ENCODE measurements around the gene SF3B4. TPM values are rescaled to one million over a fixed set of nuclear protein-coding genes. Genes with fewer than 3 reads are reported as not detected.

The SF3B4 gene
- total and polyA plus RNA-seq, 2 of the 13 experiments (the other 11 are each of a cell fraction or from before 2014, with no cell fraction given) = 13.8 to 14.8 TPM

DNA sequence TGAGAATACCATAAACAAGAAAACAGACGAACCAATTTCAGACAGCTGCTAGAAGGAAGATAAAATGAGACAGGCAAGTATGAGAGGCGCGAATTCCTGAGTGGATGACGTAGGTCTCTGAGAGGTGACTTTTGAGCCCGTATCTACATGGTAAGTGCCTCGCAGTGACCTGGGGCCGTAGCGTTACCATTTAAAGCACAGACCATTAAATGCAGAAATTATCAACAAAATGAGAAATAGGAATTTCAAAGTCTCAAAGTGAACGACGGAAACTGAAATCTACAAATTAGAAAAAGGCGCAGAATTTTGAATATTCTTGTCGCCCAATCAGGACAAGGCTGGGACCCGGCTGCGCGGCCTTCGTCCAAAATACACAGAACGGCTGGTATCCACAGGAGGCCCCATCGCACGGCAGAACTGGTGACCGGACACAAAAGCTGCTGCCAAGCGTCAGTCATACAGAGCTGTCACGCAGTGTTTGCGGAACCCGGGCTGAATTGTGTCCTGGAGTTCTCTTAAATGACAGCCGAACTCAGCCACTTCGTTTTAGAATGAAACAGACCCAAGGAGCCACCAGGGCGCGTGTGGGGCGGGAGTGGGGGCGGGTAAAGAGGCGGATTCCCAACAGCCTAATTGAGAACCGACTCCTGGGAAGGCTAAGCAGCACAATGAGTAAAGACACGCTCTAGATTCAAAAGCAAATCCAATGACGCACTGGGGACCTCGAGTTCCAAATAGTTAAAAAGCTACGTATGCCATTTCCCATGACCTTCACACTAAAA, 42.1 kb downstream of the SF3B4 start (continued):
- TF ChIP-seq MTF1 (CRISPR knock-in tag; IDR thresholded peaks at IDR 0.05) (0 out of 2 replicates have a peak, but pooled peaks have one; percentile 4), ZNF770 (CRISPR knock-in tag; IDR thresholded peaks at IDR 0.05) (0 out of 2 replicates have a peak, but pooled peaks have one; percentile 4), ZSCAN25 (CRISPR knock-in tag; IDR thresholded peaks at IDR 0.05) (0 out of 2 replicates have a peak, but pooled peaks have one; percentile 24), NKX3-1 (CRISPR knock-in tag; IDR thresholded peaks at IDR 0.05) (no peak), GABPA (IDR thresholded peaks at IDR 0.05; ENCODE audit: low read depth, low read length) (no peak), GABPA (CRISPR knock-in tag; IDR thresholded peaks at IDR 0.05; ENCODE audit: low read depth) (0 out of 2 replicates have a peak, but pooled peaks have one; percentile 8), SSRP1 (CRISPR knock-in tag; IDR thresholded peaks at IDR 0.05) (no peak; the same call in 1 of the 2 replicates), KDM5B (CRISPR knock-in tag; IDR thresholded peaks at IDR 0.05; ENCODE audit: borderline replicate concordance) (no peak), CBX5 (CRISPR knock-in tag; IDR thresholded peaks at IDR 0.05; ENCODE audit: borderline replicate concordance) (0 out of 2 replicates have a peak, but pooled peaks have one; percentile 11), ZSCAN12 (CRISPR knock-in tag; IDR thresholded peaks at IDR 0.05) (0 out of 2 replicates have a peak, but pooled peaks have one; percentile 17), REL (CRISPR knock-in tag; conservative IDR thresholded peaks at IDR 0.05) (0 out of 2 replicates have a peak, but pooled peaks have one; percentile 42), MED1 (CRISPR knock-in tag; IDR thresholded peaks at IDR 0.05) (peak; percentile 58; the same call in 1 of the 2 replicates), ZNF501 (CRISPR knock-in tag; IDR thresholded peaks at IDR 0.05) (peak; percentile 45), KDM3A (CRISPR knock-in tag; IDR thresholded peaks at IDR 0.05; ENCODE audit: low read depth) (no peak), NFIB (CRISPR knock-in tag; IDR thresholded peaks at IDR 0.05; ENCODE audit: borderline replicate concordance) (no peak), ZBTB38 (CRISPR knock-in tag; IDR thresholded peaks at IDR 0.05) (no peak), ESRRA (CRISPR knock-in tag; IDR thresholded peaks at IDR 0.05; ENCODE audit: low read depth) (0 out of 2 replicates have a peak, but pooled peaks have one; percentile 41), NFIC (IDR thresholded peaks at IDR 0.05; ENCODE audit: low read length) (0 out of 2 replicates have a peak, but pooled peaks have one; percentile 16), ZNF547 (CRISPR knock-in tag; IDR thresholded peaks at IDR 0.05) (0 out of 2 replicates have a peak, but pooled peaks have one; percentile 42)
- TF ChIP-seq, protein P1, sequence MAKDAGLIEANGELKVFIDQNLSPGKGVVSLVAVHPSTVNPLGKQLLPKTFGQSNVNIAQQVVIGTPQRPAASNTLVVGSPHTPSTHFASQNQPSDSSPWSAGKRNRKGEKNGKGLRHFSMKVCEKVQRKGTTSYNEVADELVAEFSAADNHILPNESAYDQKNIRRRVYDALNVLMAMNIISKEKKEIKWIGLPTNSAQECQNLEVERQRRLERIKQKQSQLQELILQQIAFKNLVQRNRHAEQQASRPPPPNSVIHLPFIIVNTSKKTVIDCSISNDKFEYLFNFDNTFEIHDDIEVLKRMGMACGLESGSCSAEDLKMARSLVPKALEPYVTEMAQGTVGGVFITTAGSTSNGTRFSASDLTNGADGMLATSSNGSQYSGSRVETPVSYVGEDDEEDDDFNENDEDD (CRISPR knock-in tag; IDR thresholded peaks at IDR 0.05; ENCODE audit: borderline replicate concordance) = peak; percentile 57; the same call in 1 of the 2 replicates
- TF ChIP-seq, protein P2, sequence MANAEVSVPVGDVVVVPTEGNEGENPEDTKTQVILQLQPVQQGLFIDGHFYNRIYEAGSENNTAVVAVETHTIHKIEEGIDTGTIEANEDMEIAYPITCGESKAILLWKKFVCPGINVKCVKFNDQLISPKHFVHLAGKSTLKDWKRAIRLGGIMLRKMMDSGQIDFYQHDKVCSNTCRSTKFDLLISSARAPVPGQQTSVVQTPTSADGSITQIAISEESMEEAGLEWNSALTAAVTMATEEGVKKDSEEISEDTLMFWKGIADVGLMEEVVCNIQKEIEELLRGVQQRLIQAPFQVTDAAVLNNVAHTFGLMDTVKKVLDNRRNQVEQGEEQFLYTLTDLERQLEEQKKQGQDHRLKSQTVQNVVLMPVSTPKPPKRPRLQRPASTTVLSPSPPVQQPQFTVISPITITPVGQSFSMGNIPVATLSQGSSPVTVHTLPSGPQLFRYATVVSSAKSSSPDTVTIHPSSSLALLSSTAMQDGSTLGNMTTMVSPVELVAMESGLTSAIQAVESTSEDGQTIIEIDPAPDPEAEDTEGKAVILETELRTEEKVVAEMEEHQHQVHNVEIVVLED (CRISPR knock-in tag; IDR thresholded peaks at IDR 0.05; ENCODE audit: borderline replicate concordance) = peak; percentile 37; the same call in 1 of the 2 replicates
- TF ChIP-seq, protein P3, sequence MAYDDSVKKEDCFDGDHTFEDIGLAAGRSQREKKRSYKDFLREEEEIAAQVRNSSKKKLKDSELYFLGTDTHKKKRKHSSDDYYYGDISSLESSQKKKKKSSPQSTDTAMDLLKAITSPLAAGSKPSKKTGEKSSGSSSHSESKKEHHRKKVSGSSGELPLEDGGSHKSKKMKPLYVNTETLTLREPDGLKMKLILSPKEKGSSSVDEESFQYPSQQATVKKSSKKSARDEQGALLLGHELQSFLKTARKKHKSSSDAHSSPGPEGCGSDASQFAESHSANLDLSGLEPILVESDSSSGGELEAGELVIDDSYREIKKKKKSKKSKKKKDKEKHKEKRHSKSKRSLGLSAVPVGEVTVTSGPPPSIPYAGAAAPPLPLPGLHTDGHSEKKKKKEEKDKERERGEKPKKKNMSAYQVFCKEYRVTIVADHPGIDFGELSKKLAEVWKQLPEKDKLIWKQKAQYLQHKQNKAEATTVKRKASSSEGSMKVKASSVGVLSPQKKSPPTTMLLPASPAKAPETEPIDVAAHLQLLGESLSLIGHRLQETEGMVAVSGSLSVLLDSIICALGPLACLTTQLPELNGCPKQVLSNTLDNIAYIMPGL (CRISPR knock-in tag; IDR thresholded peaks at IDR 0.05; ENCODE audit: borderline replicate concordance in 1 of 2, low read depth in 1 of 2) = 0 out of 4 replicates have a peak, but pooled peaks of 1 of the 2 experiments have one; percentile 25

Data from HepG2 (cell line).